Neural cell (in vitro differentiated cells): ENCODE data around the gene TAS1R2. TPM values are rescaled to one million over a fixed set of nuclear protein-coding genes. Genes with fewer than 3 reads are reported as not detected.

Source experiments
- H2AFZ ChIP-seq: fragments of 200-600, 300-800 bp; sonication (generic), shearing (Covaris generic); 2 replicates; pipeline ENCODE4 v1.6.0; 2014; ENCODE audit warnings: low read depth, mild to moderate bottlenecking, antibody characterized with exemption, low read length, moderate library complexity
- H3F3A ChIP-seq: fragments of 200-600 bp; shearing (Covaris generic); 2 replicates; pipeline ENCODE4 v1.6.1; 2016; ENCODE audit warnings: mild to moderate bottlenecking, moderate library complexity, mixed read lengths, antibody characterized with exemption, low read length; ENCODE audit not compliant: insufficient read depth, poor library complexity, severe bottlenecking
- H3K27ac ChIP-seq: fragments of 200-600, 300-800 bp; sonication (generic), shearing (Covaris generic); 2 replicates; pipeline ENCODE4 v1.5.1; 2014; ENCODE audit warnings: mild to moderate bottlenecking, low read length, moderate library complexity
- H3K27me3 ChIP-seq: fragments of 300-800, 200-600 bp; sonication (generic), shearing (Covaris generic); 2 replicates; pipeline ENCODE4 v1.6.0; 2014; ENCODE audit warnings: mild to moderate bottlenecking, low read depth, low read length, moderate library complexity; ENCODE audit not compliant: insufficient read depth
- H3K36me3 ChIP-seq: fragments of 300-800, 200-600 bp; sonication (generic), shearing (Covaris generic); 2 replicates; pipeline ENCODE4 v1.5.1; 2014; ENCODE audit warnings: mild to moderate bottlenecking, antibody characterized with exemption, low read length, moderate library complexity; ENCODE audit not compliant: insufficient read depth
- H3K4me2 ChIP-seq: fragments of 300-800, 200-600 bp; sonication (generic), shearing (Covaris generic); 2 replicates; pipeline ENCODE4 v1.6.0; 2014; ENCODE audit warnings: mild to moderate bottlenecking, low read length
- H3K4me3 ChIP-seq: fragments of 300-800, 200-600 bp; sonication (generic), shearing (Covaris generic); 2 replicates; pipeline ENCODE4 v1.5.1; 2014; ENCODE audit warnings: mild to moderate bottlenecking, low read length, moderate library complexity
- H3K79me2 ChIP-seq: fragments of 200-600 bp; shearing (Covaris generic); replicated peaks from 2 replicates; pipeline ENCODE4 v1.6.0; 2014; ENCODE audit warnings: mild to moderate bottlenecking, low read length, moderate library complexity; ENCODE audit not compliant: insufficient read depth
- H3K9ac ChIP-seq: fragments of 300-800, 200-600 bp; sonication (generic), shearing (Covaris generic); 2 replicates; pipeline ENCODE4 v1.6.1; 2016; ENCODE audit warnings: mild to moderate bottlenecking, low read length, mixed read lengths
- H3K9me2 ChIP-seq: fragments of 200-600 bp; shearing (Covaris generic); 2 replicates; pipeline ENCODE4 v1.6.1; 2016; ENCODE audit warnings: mild to moderate bottlenecking, low read length, mixed read lengths; ENCODE audit not compliant: insufficient read depth
- H3K9me3 ChIP-seq: fragments of 200-600, 300-800 bp; sonication (generic), shearing (Covaris generic); 2 replicates; pipeline ENCODE4 v1.6.1; 2016; ENCODE audit warnings: mild to moderate bottlenecking, mixed run types, low read length, moderate library complexity, mixed read lengths
- H4K20me1 ChIP-seq: fragments of 200-600 bp; shearing (Covaris generic); 2 replicates; pipeline ENCODE4 v1.6.1; 2016; ENCODE audit warnings: mild to moderate bottlenecking, mixed run types; ENCODE audit not compliant: insufficient read depth
- EP300 ChIP-seq: fragments of 450-650 bp; conservative IDR thresholded peaks from 2 replicates; pipeline ENCODE4 v1.6.1; 2014; ENCODE audit warnings: antibody characterized with exemption, mild to moderate bottlenecking, moderate library complexity; ENCODE audit not compliant: poor library complexity, severe bottlenecking
- EZH2 ChIP-seq: fragments of 200-600, 300-800 bp; shearing (Covaris generic), sonication (generic); IDR thresholded peaks from 2 replicates; pipeline ENCODE4 v1.6.1; 2014; ENCODE audit warnings: antibody characterized with exemption, low read length, borderline replicate concordance, mild to moderate bottlenecking; ENCODE audit not compliant: insufficient read depth, poor library complexity, severe bottlenecking
- MXI1 ChIP-seq: fragments of 450-650 bp; conservative IDR thresholded peaks from 2 replicates; pipeline ENCODE4 v1.6.1; 2014; ENCODE audit warnings: antibody characterized with exemption, mild to moderate bottlenecking; ENCODE audit not compliant: poor library complexity, severe bottlenecking
- POLR2AphosphoS5 ChIP-seq: IDR thresholded peaks from 2 replicates; pipeline ENCODE4 v1.6.1; 2012
- RAD21 ChIP-seq: fragments of 450-650 bp; conservative IDR thresholded peaks from 2 replicates; pipeline ENCODE4 v1.6.1; 2014; ENCODE audit warnings: antibody characterized with exemption, mild to moderate bottlenecking, moderate library complexity
- SMC3 ChIP-seq: fragments of 450-650 bp; conservative IDR thresholded peaks from 2 replicates; pipeline ENCODE4 v1.6.1; 2014; ENCODE audit warnings: antibody characterized with exemption, mild to moderate bottlenecking, moderate library complexity; ENCODE audit not compliant: poor library complexity
- TAF1 ChIP-seq: IDR thresholded peaks from 2 replicates; pipeline ENCODE4 v1.6.1; 2012; ENCODE audit warnings: low read depth
- polyA plus RNA-seq: library from polyadenylated mRNA; depleted of rRNA; stranded (reverse); fragments of >200 nt; gene quantifications from 2 replicates; pipeline ENCODE4 v1.2.3, GENCODE V29; 2014
- TF ChIP-seq, protein P1 (sequence below): fragments of 450-650 bp; IDR thresholded peaks from 2 replicates; pipeline ENCODE4 v1.5.1; 2014; ENCODE audit warnings: antibody characterized with exemption, mild to moderate bottlenecking, moderate library complexity; ENCODE audit not compliant: poor library complexity, severe bottlenecking
- TF ChIP-seq, protein P2 (sequence below): IDR thresholded peaks from 2 replicates; pipeline ENCODE4 v1.6.1; 2012; ENCODE audit warnings: borderline replicate concordance

The TAS1R2 gene
- polyA plus RNA-seq, 1 donor from 2014 or later, result not detected

DNA sequence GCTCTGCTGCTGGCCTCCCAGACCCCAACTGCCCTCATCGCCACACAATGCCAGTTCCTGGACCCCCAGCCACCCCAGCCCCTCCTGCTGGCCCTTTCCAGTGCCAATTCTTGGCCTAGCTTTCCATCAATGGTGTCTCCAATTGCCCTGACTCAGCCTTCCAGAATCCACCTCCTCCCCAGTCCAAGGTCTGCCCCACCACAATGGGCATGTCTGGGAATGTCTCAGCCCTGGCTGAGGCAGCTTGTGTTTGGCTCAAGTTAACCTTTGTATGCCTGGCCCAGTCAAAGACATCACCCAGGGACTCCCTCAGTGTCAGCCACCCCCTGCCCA lies 26.5 kb upstream of the TAS1R2 start:
- Histone ChIP-seq H3K9me2 (no peaks in the 10 kb centered on the region), H3K9ac (no peak overlapping the region), H3K79me2 (no peaks in the 10 kb centered on the region), H3K36me3 (no peaks in the 10 kb centered on the region), H3K9me3 (no peaks in the 10 kb centered on the region), H2AFZ (no peak overlapping the region), H3K4me2 (no peak overlapping the region), H3F3A (no peaks in the 10 kb centered on the region), H3K27ac (no peak overlapping the region), H3K27me3 (no peaks in the 10 kb centered on the region), H4K20me1 (no peaks in the 10 kb centered on the region), H3K4me3 (no peak overlapping the region)
- TF ChIP-seq TAF1, result no peak
- TF ChIP-seq SMC3, result no peak
- TF ChIP-seq, protein P1, sequence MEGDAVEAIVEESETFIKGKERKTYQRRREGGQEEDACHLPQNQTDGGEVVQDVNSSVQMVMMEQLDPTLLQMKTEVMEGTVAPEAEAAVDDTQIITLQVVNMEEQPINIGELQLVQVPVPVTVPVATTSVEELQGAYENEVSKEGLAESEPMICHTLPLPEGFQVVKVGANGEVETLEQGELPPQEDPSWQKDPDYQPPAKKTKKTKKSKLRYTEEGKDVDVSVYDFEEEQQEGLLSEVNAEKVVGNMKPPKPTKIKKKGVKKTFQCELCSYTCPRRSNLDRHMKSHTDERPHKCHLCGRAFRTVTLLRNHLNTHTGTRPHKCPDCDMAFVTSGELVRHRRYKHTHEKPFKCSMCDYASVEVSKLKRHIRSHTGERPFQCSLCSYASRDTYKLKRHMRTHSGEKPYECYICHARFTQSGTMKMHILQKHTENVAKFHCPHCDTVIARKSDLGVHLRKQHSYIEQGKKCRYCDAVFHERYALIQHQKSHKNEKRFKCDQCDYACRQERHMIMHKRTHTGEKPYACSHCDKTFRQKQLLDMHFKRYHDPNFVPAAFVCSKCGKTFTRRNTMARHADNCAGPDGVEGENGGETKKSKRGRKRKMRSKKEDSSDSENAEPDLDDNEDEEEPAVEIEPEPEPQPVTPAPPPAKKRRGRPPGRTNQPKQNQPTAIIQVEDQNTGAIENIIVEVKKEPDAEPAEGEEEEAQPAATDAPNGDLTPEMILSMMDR, result no peak
- TF ChIP-seq, protein P2, sequence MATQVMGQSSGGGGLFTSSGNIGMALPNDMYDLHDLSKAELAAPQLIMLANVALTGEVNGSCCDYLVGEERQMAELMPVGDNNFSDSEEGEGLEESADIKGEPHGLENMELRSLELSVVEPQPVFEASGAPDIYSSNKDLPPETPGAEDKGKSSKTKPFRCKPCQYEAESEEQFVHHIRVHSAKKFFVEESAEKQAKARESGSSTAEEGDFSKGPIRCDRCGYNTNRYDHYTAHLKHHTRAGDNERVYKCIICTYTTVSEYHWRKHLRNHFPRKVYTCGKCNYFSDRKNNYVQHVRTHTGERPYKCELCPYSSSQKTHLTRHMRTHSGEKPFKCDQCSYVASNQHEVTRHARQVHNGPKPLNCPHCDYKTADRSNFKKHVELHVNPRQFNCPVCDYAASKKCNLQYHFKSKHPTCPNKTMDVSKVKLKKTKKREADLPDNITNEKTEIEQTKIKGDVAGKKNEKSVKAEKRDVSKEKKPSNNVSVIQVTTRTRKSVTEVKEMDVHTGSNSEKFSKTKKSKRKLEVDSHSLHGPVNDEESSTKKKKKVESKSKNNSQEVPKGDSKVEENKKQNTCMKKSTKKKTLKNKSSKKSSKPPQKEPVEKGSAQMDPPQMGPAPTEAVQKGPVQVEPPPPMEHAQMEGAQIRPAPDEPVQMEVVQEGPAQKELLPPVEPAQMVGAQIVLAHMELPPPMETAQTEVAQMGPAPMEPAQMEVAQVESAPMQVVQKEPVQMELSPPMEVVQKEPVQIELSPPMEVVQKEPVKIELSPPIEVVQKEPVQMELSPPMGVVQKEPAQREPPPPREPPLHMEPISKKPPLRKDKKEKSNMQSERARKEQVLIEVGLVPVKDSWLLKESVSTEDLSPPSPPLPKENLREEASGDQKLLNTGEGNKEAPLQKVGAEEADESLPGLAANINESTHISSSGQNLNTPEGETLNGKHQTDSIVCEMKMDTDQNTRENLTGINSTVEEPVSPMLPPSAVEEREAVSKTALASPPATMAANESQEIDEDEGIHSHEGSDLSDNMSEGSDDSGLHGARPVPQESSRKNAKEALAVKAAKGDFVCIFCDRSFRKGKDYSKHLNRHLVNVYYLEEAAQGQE, result no peak
- TF ChIP-seq EZH2, result no peak
- no peak for TF ChIP-seq POLR2AphosphoS5
- TF ChIP-seq RAD21, result no peak
- no peak for TF ChIP-seq EP300
- no peak for TF ChIP-seq MXI1

DNA sequence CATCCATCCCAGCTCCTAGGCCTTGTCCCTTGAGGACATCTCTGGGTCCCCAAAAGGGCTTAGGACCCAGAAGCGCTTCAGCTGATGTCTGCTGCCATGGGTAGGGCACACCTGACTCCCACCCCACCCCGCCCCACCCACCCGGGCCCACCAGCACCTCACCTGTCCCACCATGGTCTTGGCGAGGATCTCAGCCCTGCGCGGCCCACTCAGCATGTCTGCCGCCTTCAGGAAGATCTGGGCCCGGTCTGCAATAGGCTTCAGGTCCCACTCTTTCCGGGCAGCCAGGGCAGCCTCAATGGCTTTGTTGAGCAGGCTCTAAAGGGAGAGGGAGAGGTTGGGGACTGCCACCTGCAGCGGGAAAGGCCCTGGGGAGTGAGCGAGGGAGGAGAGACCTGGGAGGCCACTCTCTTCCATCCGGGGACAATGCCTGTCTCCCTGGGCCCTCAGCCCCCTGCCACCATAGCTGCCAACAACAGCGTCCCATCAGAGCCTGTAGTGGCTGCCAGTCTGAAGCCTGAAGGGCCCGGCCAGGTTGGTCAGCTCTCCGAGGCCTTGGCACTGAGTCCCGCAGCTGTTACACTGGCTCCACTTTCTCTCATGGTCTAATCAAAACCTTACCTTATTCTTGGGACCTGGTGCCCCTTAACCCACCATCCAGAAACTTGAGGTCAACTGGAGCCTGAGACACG lies 26.0 kb upstream of the TAS1R2 start:
- H2AFZ ChIP-seq, result no peak overlapping the region
- no peak overlapping the region for H3K27ac ChIP-seq
- no peak overlapping the region for H3K4me2 ChIP-seq
- H3K79me2 ChIP-seq, result no peaks in the 10 kb centered on the region
- H3K36me3 ChIP-seq, result no peaks in the 10 kb centered on the region
- no peaks in the 10 kb centered on the region for H3K9me2 ChIP-seq
- H3K9me3 ChIP-seq, result no peaks in the 10 kb centered on the region
- H3F3A ChIP-seq, result no peaks in the 10 kb centered on the region
- no peaks in the 10 kb centered on the region for H3K27me3 ChIP-seq
- no peak overlapping the region for H3K4me3 ChIP-seq
- H4K20me1 ChIP-seq, result no peaks in the 10 kb centered on the region
- TF ChIP-seq POLR2AphosphoS5 (no peak), MXI1 (no peak), RAD21 (no peak), EP300 (no peak), EZH2 (no peak), SMC3 (no peak), TAF1 (no peak)
- TF ChIP-seq, protein P1, result no peak
- TF ChIP-seq, protein P2, result no peak
- H3K9ac ChIP-seq, result no peak overlapping the region
